ENCODE results near the gene MED1. TPM values are rescaled to one million over a fixed set of nuclear protein-coding genes. Genes with fewer than 3 reads are reported as not detected.

Gene MED1
- total and polyA plus RNA-seq, 2 experiments from 2014 or later, result 14.9 to 17.2 TPM

GRCh38 chr17:39360537-39360936 is 90.5 kb downstream of the MED1 start:
- Histone ChIP-seq H3K36me3 (ENCODE audit: low read depth) (no peaks in the 10 kb centered on the region), H2AFZ (no peak overlapping the region), H3K4me2 (ENCODE audit: unreplicated experiment) (no peak overlapping the region), H3K9me3 (ENCODE audit: low read depth) (no peaks in the 10 kb centered on the region), H3K9ac (no peak overlapping the region), H3K4me1 (ENCODE audit: insufficient read depth) (peaks cover 21% of the 10 kb centered on the region), H3K79me2 (ENCODE audit: insufficient read depth) (peaks cover 78% of the 10 kb centered on the region), H3F3A (ENCODE audit: insufficient read depth) (peaks cover 22% of the 10 kb centered on the region), H3K27ac (no peak overlapping the region), H3K27me3 (replicated peaks; ENCODE audit: insufficient read depth) (no peaks in the 10 kb centered on the region), H4K20me1 (ENCODE audit: insufficient read depth) (no peaks in the 10 kb centered on the region), H3K4me3 (no peak overlapping the region), H3K9me2 (ENCODE audit: insufficient read depth) (no peaks in the 10 kb centered on the region)
- no peak for DNase-seq
- TF ChIP-seq EZH2 (IDR thresholded peaks at IDR 0.05; ENCODE audit: insufficient read depth, poor library complexity, severe bottlenecking), result no peak
- no peak for TF ChIP-seq EZH2phosphoT487 (IDR thresholded peaks at IDR 0.05; ENCODE audit: insufficient read depth, low read depth)
- in situ Hi-C loops (cut with MboI), result no loop called here
- 53 to 66% methylated on average over 3 of the region's 3 CpGs for WGBS, 2 experiments (ENCODE audit: low coverage in 1 of 2, low lambda C conversion rate in 2 of 2, missing lambda C conversion rate in 2 of 2)

- Histone ChIP-seq H3F3A (ENCODE audit: insufficient read depth) (peaks cover 16% of the 10 kb centered on the region), H4K20me1 (ENCODE audit: insufficient read depth) (no peaks in the 10 kb centered on the region), H3K4me2 (ENCODE audit: unreplicated experiment) (no peak overlapping the region), H3K4me3 (no peak overlapping the region), H3K4me1 (ENCODE audit: insufficient read depth) (peaks cover 18% of the 10 kb centered on the region), H3K9me2 (ENCODE audit: insufficient read depth) (no peaks in the 10 kb centered on the region), H3K36me3 (ENCODE audit: low read depth) (no peaks in the 10 kb centered on the region), H3K27ac (no peak overlapping the region), H3K27me3 (replicated peaks; ENCODE audit: insufficient read depth) (no peaks in the 10 kb centered on the region), H3K9ac (no peak overlapping the region), H3K79me2 (ENCODE audit: insufficient read depth) (peaks cover 78% of the 10 kb centered on the region), H3K9me3 (ENCODE audit: low read depth) (no peaks in the 10 kb centered on the region), H2AFZ (no peak overlapping the region)
- in situ Hi-C loops (cut with MboI), result no loop called here
- WGBS, 2 experiments (ENCODE audit: low coverage in 1 of 2, low lambda C conversion rate in 2 of 2, missing lambda C conversion rate in 2 of 2), result 91 to 97% methylated on average over 1 of the region's 1 CpG
- TF ChIP-seq EZH2phosphoT487 (IDR thresholded peaks at IDR 0.05; ENCODE audit: insufficient read depth, low read depth) (no peak), EZH2 (IDR thresholded peaks at IDR 0.05; ENCODE audit: insufficient read depth, poor library complexity, severe bottlenecking) (no peak)
- DNase-seq, result no peak
These were observed 91.1 kb downstream of the MED1 start for GRCh38 chr17:39359994-39360393.

- 0 out of 2 replicates have a peak, but pooled peaks cover 7% of the 10 kb centered on the region for H3F3A ChIP-seq (ENCODE audit: insufficient read depth)
- H3K27me3 ChIP-seq (replicated peaks; ENCODE audit: insufficient read depth), result no peaks in the 10 kb centered on the region
- WGBS, 2 experiments (ENCODE audit: low coverage in 1 of 2, low lambda C conversion rate in 2 of 2, missing lambda C conversion rate in 2 of 2), result 93 to 96% methylated on average over 3 of the region's 3 CpGs
- H3K9ac ChIP-seq, result no peak overlapping the region
- H3K4me1 ChIP-seq (ENCODE audit: insufficient read depth), result 0 out of 2 replicates have a peak, but pooled peaks cover under 1% of the 10 kb centered on the region
- no peak for DNase-seq
- H3K9me2 ChIP-seq (ENCODE audit: insufficient read depth), result no peaks in the 10 kb centered on the region
- H3K4me3 ChIP-seq, result no peak overlapping the region
- H4K20me1 ChIP-seq (ENCODE audit: insufficient read depth), result no peaks in the 10 kb centered on the region
- no peaks in the 10 kb centered on the region for H3K36me3 ChIP-seq (ENCODE audit: low read depth)
- no peak overlapping the region for H3K27ac ChIP-seq
- TF ChIP-seq EZH2 (IDR thresholded peaks at IDR 0.05; ENCODE audit: insufficient read depth, poor library complexity, severe bottlenecking), result no peak
- TF ChIP-seq EZH2phosphoT487 (IDR thresholded peaks at IDR 0.05; ENCODE audit: insufficient read depth, low read depth), result no peak
- no peaks in the 10 kb centered on the region for H3K9me3 ChIP-seq (ENCODE audit: low read depth)
- in situ Hi-C loops (cut with MboI), result no loop called here
- peaks cover 71% of the 10 kb centered on the region for H3K79me2 ChIP-seq (ENCODE audit: insufficient read depth)
- H3K4me2 ChIP-seq (ENCODE audit: unreplicated experiment), result no peak overlapping the region
- no peak overlapping the region for H2AFZ ChIP-seq
These were observed 93.1 kb downstream of the MED1 start for GRCh38 chr17:39357986-39358385.

- no peaks in the 10 kb centered on the region for H3K9me3 ChIP-seq (ENCODE audit: low read depth)
- in situ Hi-C loops (cut with MboI), result no loop called here
- no peaks in the 10 kb centered on the region for H3K36me3 ChIP-seq (ENCODE audit: low read depth)
- TF ChIP-seq EZH2phosphoT487 (IDR thresholded peaks at IDR 0.05; ENCODE audit: insufficient read depth, low read depth), result no peak
- no peak for TF ChIP-seq EZH2 (IDR thresholded peaks at IDR 0.05; ENCODE audit: insufficient read depth, poor library complexity, severe bottlenecking)
- H3K4me3 ChIP-seq, result no peak overlapping the region
- peaks cover 66% of the 10 kb centered on the region for H3K79me2 ChIP-seq (ENCODE audit: insufficient read depth)
- 0 out of 2 replicates have a peak, but pooled peaks cover 7% of the 10 kb centered on the region for H3F3A ChIP-seq (ENCODE audit: insufficient read depth)
- H3K27me3 ChIP-seq (replicated peaks; ENCODE audit: insufficient read depth), result no peaks in the 10 kb centered on the region
- H3K9me2 ChIP-seq (ENCODE audit: insufficient read depth), result no peaks in the 10 kb centered on the region
- H3K27ac ChIP-seq, result no peak overlapping the region
- WGBS, 2 experiments (ENCODE audit: low coverage in 1 of 2, low lambda C conversion rate in 2 of 2, missing lambda C conversion rate in 2 of 2), result 96 to 97% methylated on average over 8 of the region's 8 CpGs
- no peaks in the 10 kb centered on the region for H3K4me1 ChIP-seq (ENCODE audit: insufficient read depth)
- H2AFZ ChIP-seq, result no peak overlapping the region
- H3K4me2 ChIP-seq (ENCODE audit: unreplicated experiment), result no peak overlapping the region
- H4K20me1 ChIP-seq (ENCODE audit: insufficient read depth), result no peaks in the 10 kb centered on the region
- no peak overlapping the region for H3K9ac ChIP-seq
- DNase-seq, result no peak
These were observed 93.6 kb downstream of the MED1 start for GRCh38 chr17:39357488-39357887.

Other genes with a start within 250 kb of the MED1 start
- gene STAC2, start 225.3 kb downstream of the MED1 start, total RNA-seq (2014; rRNA removed; shearing (Covaris generic)), result not detected in 2 replicates
- gene STAC2, start 225.3 kb downstream of the MED1 start, polyA plus RNA-seq (2016; fragmentation: Nextera tagmentation; extraction: Ambion mirVana), result 0.05 TPM in 1 of 2 replicates, not detected in the other
- 9.7 and 17.3 TPM in 2 replicates for gene FBXL20, start 49.6 kb downstream of the MED1 start, total RNA-seq (2014; rRNA removed; shearing (Covaris generic))
- 10.7 and 11.3 TPM in 2 replicates for gene FBXL20, start 49.6 kb downstream of the MED1 start, polyA plus RNA-seq (2016; fragmentation: Nextera tagmentation; extraction: Ambion mirVana)
- 21.0 and 21.1 TPM in 2 replicates for gene CDK12, start 10.2 kb upstream of the MED1 start, total RNA-seq (2014; rRNA removed; shearing (Covaris generic))
- 8.2 and 8.9 TPM in 2 replicates for gene CDK12, start 10.2 kb upstream of the MED1 start, polyA plus RNA-seq (2016; fragmentation: Nextera tagmentation; extraction: Ambion mirVana)
- gene NEUROD2, start 156.7 kb upstream of the MED1 start, total RNA-seq (2014; rRNA removed; shearing (Covaris generic)), result not detected in 2 replicates
- gene NEUROD2, start 156.7 kb upstream of the MED1 start, polyA plus RNA-seq (2016; fragmentation: Nextera tagmentation; extraction: Ambion mirVana), result not detected in 2 replicates
- not detected in 2 replicates for gene PPP1R1B, start 175.7 kb upstream of the MED1 start, total RNA-seq (2014; rRNA removed; shearing (Covaris generic))
- gene PPP1R1B, start 175.7 kb upstream of the MED1 start, polyA plus RNA-seq (2016; fragmentation: Nextera tagmentation; extraction: Ambion mirVana), result not detected in 2 replicates
- 34.0 and 41.0 TPM in 2 replicates for gene STARD3, start 185.9 kb upstream of the MED1 start, total RNA-seq (2014; rRNA removed; shearing (Covaris generic))
- gene STARD3, start 185.9 kb upstream of the MED1 start, polyA plus RNA-seq (2016; fragmentation: Nextera tagmentation; extraction: Ambion mirVana), result 32.3 and 34.1 TPM in 2 replicates
- 0.43 TPM in 1 of 2 replicates, not detected in the other for gene TCAP, start 214.1 kb upstream of the MED1 start, total RNA-seq (2014; rRNA removed; shearing (Covaris generic))
- not detected in 2 replicates for gene TCAP, start 214.1 kb upstream of the MED1 start, polyA plus RNA-seq (2016; fragmentation: Nextera tagmentation; extraction: Ambion mirVana)
- not detected in 2 replicates for gene PNMT, start 217.2 kb upstream of the MED1 start, total RNA-seq (2014; rRNA removed; shearing (Covaris generic))
- gene PNMT, start 217.2 kb upstream of the MED1 start, polyA plus RNA-seq (2016; fragmentation: Nextera tagmentation; extraction: Ambion mirVana), result not detected in 2 replicates
- 14.2 and 15.3 TPM in 2 replicates for gene PGAP3, start 236.8 kb upstream of the MED1 start, total RNA-seq (2014; rRNA removed; shearing (Covaris generic))
- gene PGAP3, start 236.8 kb upstream of the MED1 start, polyA plus RNA-seq (2016; fragmentation: Nextera tagmentation; extraction: Ambion mirVana), result 9.2 and 10.6 TPM in 2 replicates
- gene ERBB2, start 248.8 kb upstream of the MED1 start, total RNA-seq (2014; rRNA removed; shearing (Covaris generic)), result 45.8 and 55.4 TPM in 2 replicates
- gene ERBB2, start 248.8 kb upstream of the MED1 start, polyA plus RNA-seq (2016; fragmentation: Nextera tagmentation; extraction: Ambion mirVana), result 28.5 and 30.3 TPM in 2 replicates

Data from GM23248 (cell line).